GM12878 (cell line): Measurements from ENCODE around the gene ELP1. TPM values are rescaled to one million over a fixed set of nuclear protein-coding genes. Genes with fewer than 3 reads are reported as not detected.

Source experiments
- ATAC-seq: fragments of 200-7000 bp; cut with Tn5 transposase; 3 replicates; pipeline ENCODE4 v1.9.1; 2020; ENCODE audit warnings: mild to moderate bottlenecking, moderate library complexity
- BruUV-seq: library from RNA; stranded (reverse); fragments of 400-500 nt; replicated peaks from 2 replicates; lab custom pipeline; 2021; lab: Mats Ljungman, UMichigan
- CTCF ChIA-PET: fragments of 300-600 bp; sonication (Branson Sonifier 250); formaldehyde crosslinking; extraction: SDS; loops from one replicate; lab custom pipeline; 2021; ENCODE audit warnings: inconsistent platforms; lab: Yijun Ruan, JAX
- POLR2A ChIA-PET: fragments of 350-600 bp; formaldehyde crosslinking; extraction: SDS; loops from one replicate; lab custom pipeline; 2021; ENCODE audit warnings: inconsistent platforms; lab: Charles Lee
- RAD21 ChIA-PET: fragments of 300-600 bp; sonication (Branson Sonifier 250); formaldehyde crosslinking; loops from one replicate; lab custom pipeline; 2023; ENCODE audit warnings: antibody characterized with exemption; ENCODE audit not compliant: unreplicated experiment; lab: Charles Lee
- SMC1A ChIA-PET: fragments of 300-600 bp; sonication (Branson Sonifier 250); formaldehyde crosslinking; loops from one replicate; lab custom pipeline; 2023; ENCODE audit not compliant: unreplicated experiment, uncharacterized antibody; lab: Charles Lee
- DNase-seq: peaks from one replicate; pipeline ENCODE4 v3.0.0-alpha.2; 2011; ENCODE audit warnings: low read depth, low spot score
- FAIRE-seq: peaks from 3 replicates; lab custom pipeline; 2011; peaks lifted over from hg19 to GRCh38; lab: Jason Lieb, UNC
- H2AFZ ChIP-seq: 2 replicates; pipeline ENCODE4 v1.6.0; 2011; ENCODE audit warnings: low read depth, low read length, control low read depth; ENCODE audit not compliant: control insufficient read depth
- H3K27ac ChIP-seq: 2 replicates; pipeline ENCODE4 v1.5.1; 2011; ENCODE audit warnings: control low read depth; ENCODE audit not compliant: control insufficient read depth, insufficient read depth
- H3K27me3 ChIP-seq, 2 experiments: replicated peaks in 1 of 2; 2 replicates each; pipeline versions ENCODE4 v1.6.0 to v1.6.1; 2011; ENCODE audit warnings: low read length in 1 of 2; ENCODE audit not compliant: control insufficient read depth in 2 of 2, insufficient read depth in 2 of 2
- H3K36me3 ChIP-seq, 2 experiments: 2 replicates each; pipeline ENCODE4 v1.5.1; 2011; ENCODE audit warnings: low read length in 1 of 2; ENCODE audit not compliant: control insufficient read depth in 2 of 2, insufficient read depth in 2 of 2
- H3K4me1 ChIP-seq: 2 replicates; pipeline ENCODE4 v1.6.1; 2011; ENCODE audit warnings: mild to moderate bottlenecking, low read length, moderate library complexity, mixed read lengths; ENCODE audit not compliant: control insufficient read depth, insufficient read depth
- H3K4me2 ChIP-seq: 2 replicates; pipeline ENCODE4 v1.6.0; 2011; ENCODE audit warnings: control low read depth; ENCODE audit not compliant: control insufficient read depth, insufficient read depth
- H3K4me3 ChIP-seq: fragments of 200-600 bp; sonication (generic); 2 replicates; pipeline ENCODE4 v1.5.1; 2016
- H3K79me2 ChIP-seq: 2 replicates; pipeline ENCODE4 v1.6.0; 2011; ENCODE audit warnings: low read length; ENCODE audit not compliant: control insufficient read depth, insufficient read depth
- H3K9ac ChIP-seq: 2 replicates; pipeline ENCODE4 v1.8.0; 2011; ENCODE audit warnings: low read length, control low read depth, mixed read lengths; ENCODE audit not compliant: control insufficient read depth, insufficient read depth
- H3K9me3 ChIP-seq: replicated peaks from 3 replicates; pipeline ENCODE4 v1.5.1; 2011; ENCODE audit warnings: mild to moderate bottlenecking, low read length; ENCODE audit not compliant: control insufficient read depth, insufficient read depth
- H4K20me1 ChIP-seq: 2 replicates; pipeline ENCODE4 v1.6.0; 2011; ENCODE audit not compliant: control insufficient read depth, insufficient read depth
- NBN ChIP-seq: fragments of 450-650 bp; IDR thresholded peaks from 2 replicates; pipeline ENCODE4 v1.6.1; 2016
- NFIC ChIP-seq: IDR thresholded peaks from 2 replicates; pipeline ENCODE4 v1.6.1; 2012; ENCODE audit warnings: low read depth, mild to moderate bottlenecking, inconsistent platforms, low read length, moderate library complexity
- RFX5 ChIP-seq: IDR thresholded peaks from 2 replicates; pipeline ENCODE4 v1.6.1; 2011; ENCODE audit warnings: low read depth, low read length, improper control_type of control experiment
- SMC3 ChIP-seq: IDR thresholded peaks from 2 replicates; pipeline ENCODE4 v1.6.1; 2011; ENCODE audit warnings: low read length, improper control_type of control experiment, borderline replicate concordance
- SREBF1 ChIP-seq: IDR thresholded peaks from 2 replicates; pipeline ENCODE4 v1.6.1; 2012; ENCODE audit warnings: mild to moderate bottlenecking, low read length
- TARDBP ChIP-seq: IDR thresholded peaks from 2 replicates; pipeline ENCODE4 v1.6.1; 2016; ENCODE audit warnings: borderline replicate concordance
- YBX1 ChIP-seq: fragments of 450-650 bp; IDR thresholded peaks from 2 replicates; pipeline ENCODE4 v1.6.1; 2016; ENCODE audit warnings: antibody characterized with exemption
- in situ Hi-C: fragments of 300-500 bp; cut with MboI; formaldehyde crosslinking; loops from 9 replicates; pipeline ENCODE4 v1.14.3; 2018; ENCODE audit warnings: mixed read lengths
- intact Hi-C: fragments of 100-400 bp; cut with micrococcal nuclease; formaldehyde crosslinking; loops from one replicate; pipeline ENCODE4 v1.14.2; 2022; ENCODE audit not compliant: unreplicated experiment
- polyA plus RNA-seq, 11 experiments: library from polyadenylated mRNA; depleted of rRNA in 4 of 11; unstranded in 6 of 11; stranded (reverse) in 5 of 11; fragments of >200 nt; fragmentation: Nextera tagmentation in 4 of 11; fragmentation: Illumina TruSeq in 1 of 11; extraction: Ambion mirVana in 4 of 11; extraction: Trizol in 1 of 11; gene quantifications; 1 replicate in 1 of 11; 2 replicates in 10 of 11; pipeline versions ENCODE4 v1.2.1 to v1.2.3, GENCODE V29; 2011 to 2016; ENCODE audit warnings: inconsistent platforms in 2 of 11, missing spikeins in 2 of 11, low read depth in 1 of 11
- total RNA-seq, 4 experiments: library from RNA; depleted of rRNA in 3 of 4; stranded (reverse); fragments of >200 nt in 3 of 4; fragmentation: Illumina TruSeq in 1 of 4; extraction: Trizol in 1 of 4; gene quantifications; 2 replicates each; pipeline versions ENCODE4 v1.2.1 to v1.2.3, GENCODE V29; 2013 to 2021
- TF ChIP-seq, protein P1 (sequence below): fragments of 450-650 bp; formaldehyde crosslinking; IDR thresholded peaks from 2 replicates; pipeline ENCODE4 v1.4.0; 2022; ENCODE audit warnings: mild to moderate bottlenecking, moderate library complexity
- TF ChIP-seq, protein P2 (sequence below): IDR thresholded peaks from 2 replicates; pipeline ENCODE4 v1.6.1; 2011; ENCODE audit warnings: low read depth, low read length, improper control_type of control experiment, borderline replicate concordance
- TF ChIP-seq, protein P3 (sequence below): fragments of 450-650 bp; IDR thresholded peaks from 2 replicates; pipeline ENCODE4 v1.6.1; 2017; ENCODE audit warnings: antibody characterized with exemption, mild to moderate bottlenecking, moderate library complexity
- TF ChIP-seq, protein P4 (sequence below): fragments of 450-650 bp; formaldehyde crosslinking; IDR thresholded peaks from 2 replicates; pipeline ENCODE4 v1.5.0; 2022; ENCODE audit warnings: mild to moderate bottlenecking, missing genetic modification characterization

ELP1 gene
- total and polyA plus RNA-seq, 10 of the 15 experiments (the other 5 are each of a cell fraction or from before 2014, with no cell fraction given), result 9.7 to 29.9 (median 26.0) TPM

DNA sequence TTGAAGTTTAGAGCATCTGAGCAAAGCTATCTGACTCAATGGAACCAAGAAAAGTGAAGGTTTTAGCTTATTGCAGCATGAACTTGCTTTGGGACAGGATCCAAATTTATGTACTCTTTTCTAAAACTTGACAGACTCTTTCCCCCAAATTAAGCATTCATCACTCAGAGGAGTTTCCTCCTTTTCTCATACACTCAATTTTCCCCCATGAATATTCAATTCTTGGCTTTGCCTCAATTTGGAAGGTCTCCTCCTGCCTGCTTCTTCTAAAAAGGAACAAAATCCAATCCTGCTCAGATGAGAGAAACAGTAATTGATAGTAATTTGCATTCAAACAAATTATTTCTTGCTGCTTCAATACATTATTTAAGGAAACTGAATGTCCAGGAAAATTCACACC lies 66.8 kb downstream of the ELP1 start:
- Histone ChIP-seq H3K4me2 (no peak overlapping the region), H3K9me3 (no peaks in the 10 kb centered on the region), H3K9ac (no peak overlapping the region), H3K27ac (no peak overlapping the region), H3K79me2 (no peaks in the 10 kb centered on the region), H3K36me3 (peaks cover 0 to 2% of the 10 kb centered on the region in 2 experiments; a peak in 2 of 4 replicates), H3K27me3 (no peaks in the 10 kb centered on the region), H3K4me1 (no peaks in the 10 kb centered on the region), H2AFZ (no peak overlapping the region), H3K4me3 (no peak overlapping the region), H4K20me1 (no peaks in the 10 kb centered on the region)
- no TSS peak for BruUV-seq
- RAD21 ChIA-PET, result no interaction called here
- CTCF ChIA-PET, result no interaction called here
- SMC1A ChIA-PET, result interaction anchor here (0.6 to 1.3 kb wide), 2 partner anchors 19 to 477 kb away, joined by 4 to 5 read pairs; no protein-coding TSS in a partner anchor
- FAIRE-seq (no peak), ATAC-seq (no peak), DNase-seq (no peak)
- intact Hi-C loops, result no loop called here
- in situ Hi-C loops, result no loop called here
- TF ChIP-seq RFX5, result no peak
- no peak for TF ChIP-seq NBN
- no peak for TF ChIP-seq SMC3
- TF ChIP-seq, protein P1, sequence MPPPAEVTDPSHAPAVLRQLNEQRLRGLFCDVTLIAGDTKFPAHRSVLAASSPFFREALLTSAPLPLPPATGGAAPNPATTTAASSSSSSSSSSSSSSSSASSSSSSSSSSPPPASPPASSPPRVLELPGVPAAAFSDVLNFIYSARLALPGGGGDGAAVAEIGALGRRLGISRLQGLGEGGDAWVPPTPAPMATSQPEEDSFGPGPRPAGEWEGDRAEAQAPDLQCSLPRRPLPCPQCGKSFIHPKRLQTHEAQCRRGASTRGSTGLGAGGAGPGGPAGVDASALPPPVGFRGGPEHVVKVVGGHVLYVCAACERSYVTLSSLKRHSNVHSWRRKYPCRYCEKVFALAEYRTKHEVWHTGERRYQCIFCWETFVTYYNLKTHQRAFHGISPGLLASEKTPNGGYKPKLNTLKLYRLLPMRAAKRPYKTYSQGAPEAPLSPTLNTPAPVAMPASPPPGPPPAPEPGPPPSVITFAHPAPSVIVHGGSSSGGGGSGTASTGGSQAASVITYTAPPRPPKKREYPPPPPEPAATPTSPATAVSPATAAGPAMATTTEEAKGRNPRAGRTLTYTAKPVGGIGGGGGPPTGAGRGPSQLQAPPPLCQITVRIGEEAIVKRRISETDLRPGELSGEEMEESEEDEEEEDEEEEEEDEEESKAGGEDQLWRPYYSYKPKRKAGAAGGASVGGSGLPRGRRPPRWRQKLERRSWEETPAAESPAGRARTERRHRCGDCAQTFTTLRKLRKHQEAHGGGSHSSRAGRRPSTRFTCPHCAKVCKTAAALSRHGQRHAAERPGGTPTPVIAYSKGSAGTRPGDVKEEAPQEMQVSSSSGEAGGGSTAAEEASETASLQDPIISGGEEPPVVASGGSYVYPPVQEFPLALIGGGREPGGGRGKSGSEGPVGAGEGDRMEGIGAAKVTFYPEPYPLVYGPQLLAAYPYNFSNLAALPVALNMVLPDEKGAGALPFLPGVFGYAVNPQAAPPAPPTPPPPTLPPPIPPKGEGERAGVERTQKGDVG (CRISPR knock-in tag), result no peak
- no peak for TF ChIP-seq NFIC
- TF ChIP-seq, protein P2, sequence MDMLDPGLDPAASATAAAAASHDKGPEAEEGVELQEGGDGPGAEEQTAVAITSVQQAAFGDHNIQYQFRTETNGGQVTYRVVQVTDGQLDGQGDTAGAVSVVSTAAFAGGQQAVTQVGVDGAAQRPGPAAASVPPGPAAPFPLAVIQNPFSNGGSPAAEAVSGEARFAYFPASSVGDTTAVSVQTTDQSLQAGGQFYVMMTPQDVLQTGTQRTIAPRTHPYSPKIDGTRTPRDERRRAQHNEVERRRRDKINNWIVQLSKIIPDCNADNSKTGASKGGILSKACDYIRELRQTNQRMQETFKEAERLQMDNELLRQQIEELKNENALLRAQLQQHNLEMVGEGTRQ, result no peak
- TF ChIP-seq TARDBP, result no peak
- no peak for TF ChIP-seq SREBF1
- TF ChIP-seq, protein P3, sequence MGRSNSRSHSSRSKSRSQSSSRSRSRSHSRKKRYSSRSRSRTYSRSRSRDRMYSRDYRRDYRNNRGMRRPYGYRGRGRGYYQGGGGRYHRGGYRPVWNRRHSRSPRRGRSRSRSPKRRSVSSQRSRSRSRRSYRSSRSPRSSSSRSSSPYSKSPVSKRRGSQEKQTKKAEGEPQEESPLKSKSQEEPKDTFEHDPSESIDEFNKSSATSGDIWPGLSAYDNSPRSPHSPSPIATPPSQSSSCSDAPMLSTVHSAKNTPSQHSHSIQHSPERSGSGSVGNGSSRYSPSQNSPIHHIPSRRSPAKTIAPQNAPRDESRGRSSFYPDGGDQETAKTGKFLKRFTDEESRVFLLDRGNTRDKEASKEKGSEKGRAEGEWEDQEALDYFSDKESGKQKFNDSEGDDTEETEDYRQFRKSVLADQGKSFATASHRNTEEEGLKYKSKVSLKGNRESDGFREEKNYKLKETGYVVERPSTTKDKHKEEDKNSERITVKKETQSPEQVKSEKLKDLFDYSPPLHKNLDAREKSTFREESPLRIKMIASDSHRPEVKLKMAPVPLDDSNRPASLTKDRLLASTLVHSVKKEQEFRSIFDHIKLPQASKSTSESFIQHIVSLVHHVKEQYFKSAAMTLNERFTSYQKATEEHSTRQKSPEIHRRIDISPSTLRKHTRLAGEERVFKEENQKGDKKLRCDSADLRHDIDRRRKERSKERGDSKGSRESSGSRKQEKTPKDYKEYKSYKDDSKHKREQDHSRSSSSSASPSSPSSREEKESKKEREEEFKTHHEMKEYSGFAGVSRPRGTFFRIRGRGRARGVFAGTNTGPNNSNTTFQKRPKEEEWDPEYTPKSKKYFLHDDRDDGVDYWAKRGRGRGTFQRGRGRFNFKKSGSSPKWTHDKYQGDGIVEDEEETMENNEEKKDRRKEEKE, result no peak
- no peak for TF ChIP-seq YBX1
- TF ChIP-seq, protein P4, sequence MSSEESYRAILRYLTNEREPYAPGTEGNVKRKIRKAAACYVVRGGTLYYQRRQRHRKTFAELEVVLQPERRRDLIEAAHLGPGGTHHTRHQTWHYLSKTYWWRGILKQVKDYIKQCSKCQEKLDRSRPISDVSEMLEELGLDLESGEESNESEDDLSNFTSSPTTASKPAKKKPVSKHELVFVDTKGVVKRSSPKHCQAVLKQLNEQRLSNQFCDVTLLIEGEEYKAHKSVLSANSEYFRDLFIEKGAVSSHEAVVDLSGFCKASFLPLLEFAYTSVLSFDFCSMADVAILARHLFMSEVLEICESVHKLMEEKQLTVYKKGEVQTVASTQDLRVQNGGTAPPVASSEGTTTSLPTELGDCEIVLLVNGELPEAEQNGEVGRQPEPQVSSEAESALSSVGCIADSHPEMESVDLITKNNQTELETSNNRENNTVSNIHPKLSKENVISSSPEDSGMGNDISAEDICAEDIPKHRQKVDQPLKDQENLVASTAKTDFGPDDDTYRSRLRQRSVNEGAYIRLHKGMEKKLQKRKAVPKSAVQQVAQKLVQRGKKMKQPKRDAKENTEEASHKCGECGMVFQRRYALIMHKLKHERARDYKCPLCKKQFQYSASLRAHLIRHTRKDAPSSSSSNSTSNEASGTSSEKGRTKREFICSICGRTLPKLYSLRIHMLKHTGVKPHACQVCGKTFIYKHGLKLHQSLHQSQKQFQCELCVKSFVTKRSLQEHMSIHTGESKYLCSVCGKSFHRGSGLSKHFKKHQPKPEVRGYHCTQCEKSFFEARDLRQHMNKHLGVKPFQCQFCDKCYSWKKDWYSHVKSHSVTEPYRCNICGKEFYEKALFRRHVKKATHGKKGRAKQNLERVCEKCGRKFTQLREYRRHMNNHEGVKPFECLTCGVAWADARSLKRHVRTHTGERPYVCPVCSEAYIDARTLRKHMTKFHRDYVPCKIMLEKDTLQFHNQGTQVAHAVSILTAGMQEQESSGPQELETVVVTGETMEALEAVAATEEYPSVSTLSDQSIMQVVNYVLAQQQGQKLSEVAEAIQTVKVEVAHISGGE (CRISPR knock-in tag), result no peak
- POLR2A ChIA-PET, result no interaction called here
